Hematopoietic multipotent progenitor cell treated with erythropoietin and hydrocortisone succinate and interleukin-3 and kit ligand, for 6 days (in vitro differentiated cells): Measurements from ENCODE around the gene NR0B1.

ENCODE experiments used
- DNase-seq: peaks from one replicate; pipeline ENCODE4 v3.0.0-alpha.2; 2015

Gene NR0B1

GRCh38 chrX:30309139-30309571 lies at the start of gene NR0B1:
TSS of gene NR0B1 (minus strand) at chrX:30309390. CDS start at chrX:30309363, 27 bp downstream.
- no peak for DNase-seq

- no peak for DNase-seq
Observed at GRCh38 chrX:30349946-30350345, 40.8 kb upstream of the NR0B1 start.

GRCh38 chrX:30343206-30343605 lies 34.0 kb upstream of the NR0B1 start:
- DNase-seq: no peak

- no peak for DNase-seq
Observed at GRCh38 chrX:30340753-30341152, 31.6 kb upstream of the NR0B1 start.

DNA sequence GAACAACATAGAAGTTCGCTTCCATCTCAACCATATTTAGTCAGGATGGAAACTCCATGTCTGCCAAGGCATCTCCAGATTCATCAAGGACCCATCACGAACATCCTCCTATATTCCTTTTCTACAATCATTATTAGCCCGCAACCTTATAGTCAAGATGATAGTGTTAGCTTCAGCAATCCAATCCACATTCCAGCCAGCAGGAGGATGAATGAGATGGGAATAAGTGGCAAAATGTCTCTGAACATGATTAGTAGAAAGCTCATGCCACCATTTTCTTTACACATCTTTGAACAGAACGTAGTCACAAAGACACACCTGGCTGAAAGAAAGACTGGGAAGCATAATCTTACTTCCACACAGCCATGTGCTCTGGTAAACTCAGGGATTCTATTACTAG lies 18.6 kb upstream of the NR0B1 start:
- no peak for DNase-seq

DNA sequence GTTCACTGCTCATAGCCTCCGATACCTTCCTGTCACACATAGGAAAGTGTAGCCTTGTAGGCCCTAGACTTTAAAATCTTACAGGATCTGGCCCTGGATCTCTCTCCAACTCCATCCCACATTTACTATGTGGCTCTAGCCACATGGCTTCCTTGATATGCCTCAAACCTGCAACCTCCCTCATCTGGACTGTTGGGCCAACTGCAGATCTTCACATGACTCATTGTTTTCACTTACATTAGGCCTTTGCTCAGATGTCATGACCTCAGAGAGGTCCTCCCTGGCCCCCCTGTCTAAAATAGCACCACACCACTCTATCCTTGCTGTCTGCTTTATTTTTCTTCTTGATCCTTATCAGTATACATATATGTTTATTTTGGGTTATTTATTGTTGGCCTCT lies 8.1 kb upstream of the NR0B1 start:
- no peak for DNase-seq

GRCh38 chrX:30313322-30313721 lies 4.1 kb upstream of the NR0B1 start:
- no peak for DNase-seq

GRCh38 chrX:30312858-30313257 lies 3.7 kb upstream of the NR0B1 start:
- no peak for DNase-seq

DNA sequence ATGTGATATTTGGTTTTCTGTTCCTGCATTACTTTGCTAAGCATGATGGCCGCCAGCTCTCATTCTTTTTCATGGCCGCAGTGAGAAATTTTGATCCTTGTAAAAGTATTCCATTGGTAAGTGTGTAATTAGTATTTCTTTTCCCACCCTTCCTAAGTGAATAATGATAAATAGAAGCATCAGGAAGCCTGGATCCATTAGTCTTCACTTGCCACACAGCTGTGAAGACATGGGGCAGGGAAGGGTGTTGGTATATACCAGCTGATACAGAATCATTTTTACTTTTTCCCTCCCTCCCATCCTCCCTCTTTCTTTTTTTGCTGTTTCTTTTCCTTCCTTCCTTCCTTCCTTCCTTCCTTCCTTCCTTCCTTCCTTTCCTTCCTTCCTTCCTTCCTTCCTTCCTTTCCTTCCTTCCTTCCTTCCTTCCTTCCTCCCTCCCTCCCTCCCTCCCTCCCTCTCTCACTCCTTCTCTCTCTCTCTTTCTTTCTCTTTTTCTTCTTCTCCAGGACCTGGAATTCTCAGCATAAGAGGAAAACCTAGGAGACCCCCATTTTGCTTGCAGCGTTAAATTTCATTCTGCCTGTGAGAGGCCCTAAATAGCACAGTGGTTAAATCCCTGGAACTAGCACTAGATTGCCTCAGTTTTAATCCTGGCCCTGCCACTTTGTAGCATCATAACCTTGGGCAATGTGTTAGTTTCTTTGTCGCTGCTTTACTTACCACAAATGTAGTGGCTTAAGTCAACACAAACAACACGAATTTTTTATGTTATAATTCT lies 1.4 kb upstream of the NR0B1 start:
- DNase-seq: no peak

- peak; percentile 16 for DNase-seq
Observed at GRCh38 chrX:30308263-30309138, 689 bp downstream of the NR0B1 start.

DNA sequence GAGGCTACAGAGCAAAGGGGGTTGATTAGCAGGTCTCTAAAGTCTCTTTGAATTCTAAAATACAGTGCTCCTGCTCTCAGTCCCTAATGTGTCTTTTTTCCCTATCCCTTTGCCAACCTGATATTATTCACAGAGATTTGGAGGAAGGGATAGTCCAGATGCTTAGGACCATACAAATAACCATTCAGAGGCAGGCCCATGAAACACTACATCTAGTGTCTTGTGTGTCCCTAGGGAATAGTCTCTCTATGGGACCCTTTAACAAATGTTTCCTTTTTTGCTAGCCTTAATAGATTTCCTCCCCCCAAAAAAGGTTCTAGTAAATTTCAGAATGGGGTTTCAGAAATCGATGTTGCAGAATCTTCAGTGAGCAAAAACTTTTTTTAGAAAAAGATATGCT lies 1.7 kb downstream of the NR0B1 start:
- no peak for DNase-seq

GRCh38 chrX:30304866-30305265 lies 4.3 kb downstream of the NR0B1 start:
- no peak for DNase-seq

GRCh38 chrX:30302956-30303355 lies 6.2 kb downstream of the NR0B1 start:
- no peak for DNase-seq

- DNase-seq: no peak
Observed at GRCh38 chrX:30301963-30302362, 7.2 kb downstream of the NR0B1 start.

DNA sequence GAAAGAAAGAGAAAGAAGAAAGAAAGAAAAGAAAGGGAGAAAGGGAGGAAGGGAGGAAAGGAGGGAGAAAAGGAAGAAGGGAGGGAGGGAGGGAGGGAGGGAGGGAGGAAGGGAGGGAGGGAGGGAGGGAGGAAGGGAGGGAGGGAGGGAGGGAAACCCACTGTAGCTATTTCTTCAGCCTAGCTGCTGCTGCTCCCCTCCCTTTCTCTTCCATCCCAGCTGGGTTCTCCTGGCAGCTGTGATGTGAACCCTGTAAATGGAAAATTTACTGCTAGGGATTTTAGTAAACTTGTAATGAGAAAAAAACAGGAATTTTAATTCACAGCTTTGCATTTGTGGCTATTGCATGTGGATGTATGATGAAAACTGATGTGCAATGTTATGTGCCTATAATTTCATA lies 8.0 kb downstream of the NR0B1 start:
- DNase-seq: no peak

DNA sequence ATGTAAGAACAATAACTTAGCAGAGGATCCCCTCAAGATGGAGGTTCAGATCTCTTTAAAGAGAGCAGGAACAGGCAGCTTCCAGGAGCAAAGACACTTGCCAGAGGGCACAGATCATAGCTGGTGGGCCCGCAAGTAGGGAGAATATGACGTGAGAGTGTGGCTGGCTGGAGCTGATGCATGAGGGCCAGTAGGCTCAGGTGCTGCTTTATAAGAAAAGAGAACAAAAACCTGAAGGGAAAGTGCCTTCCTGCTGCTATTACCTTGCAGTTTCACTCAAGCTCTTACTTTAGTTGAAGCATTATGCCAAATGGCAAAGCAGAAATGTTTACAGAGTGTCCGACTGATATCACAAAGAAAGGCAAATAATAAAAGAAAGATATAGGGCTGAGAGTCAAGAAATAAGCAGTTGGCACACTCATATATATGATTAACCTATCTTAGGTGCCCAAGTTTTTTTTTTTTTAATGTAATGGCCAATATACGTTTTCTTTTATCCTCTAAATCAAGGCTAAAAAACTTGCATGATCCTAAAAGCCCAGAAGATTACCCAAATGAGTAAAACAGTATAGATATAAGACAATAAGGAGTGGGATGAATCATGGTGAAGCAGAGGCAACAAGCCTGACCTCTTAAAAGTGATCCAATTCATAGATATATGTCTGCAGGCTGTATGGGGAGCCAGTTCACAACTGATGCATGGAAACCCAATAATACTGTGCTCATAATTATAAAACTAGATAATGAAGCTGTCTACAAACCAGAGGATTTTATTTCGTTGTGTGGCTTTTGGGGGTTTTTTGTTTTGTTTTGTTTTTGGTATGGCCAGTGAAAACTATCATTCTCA lies 12.6 kb downstream of the NR0B1 start:
- DNase-seq: no peak

- peak; percentile 8 for DNase-seq
Observed at GRCh38 chrX:30283456-30284200, 25.6 kb downstream of the NR0B1 start.

GRCh38 chrX:30282527-30282926 lies 26.7 kb downstream of the NR0B1 start:
- DNase-seq: no peak

- DNase-seq: no peak
Observed at GRCh38 chrX:30280428-30280827, 28.8 kb downstream of the NR0B1 start.

DNA sequence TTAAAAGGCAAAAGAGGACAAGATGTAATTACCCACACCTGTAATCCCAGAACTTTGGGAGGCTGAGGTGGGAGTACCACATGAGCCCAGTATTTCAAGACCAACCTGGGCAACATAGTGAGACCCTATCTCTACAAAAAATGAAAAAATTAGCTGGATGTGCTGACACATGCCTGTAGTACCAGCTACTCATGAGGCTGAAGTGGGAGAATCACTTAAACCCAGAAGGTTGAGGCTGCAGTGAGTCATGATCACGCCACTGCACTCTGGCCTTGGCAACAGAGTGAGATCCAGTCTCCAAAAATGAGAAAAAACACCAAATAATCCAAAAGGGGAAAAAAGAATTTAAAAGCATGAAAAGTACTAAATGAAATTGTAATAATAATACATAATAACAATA lies 30.8 kb downstream of the NR0B1 start:
- DNase-seq: no peak

DNA sequence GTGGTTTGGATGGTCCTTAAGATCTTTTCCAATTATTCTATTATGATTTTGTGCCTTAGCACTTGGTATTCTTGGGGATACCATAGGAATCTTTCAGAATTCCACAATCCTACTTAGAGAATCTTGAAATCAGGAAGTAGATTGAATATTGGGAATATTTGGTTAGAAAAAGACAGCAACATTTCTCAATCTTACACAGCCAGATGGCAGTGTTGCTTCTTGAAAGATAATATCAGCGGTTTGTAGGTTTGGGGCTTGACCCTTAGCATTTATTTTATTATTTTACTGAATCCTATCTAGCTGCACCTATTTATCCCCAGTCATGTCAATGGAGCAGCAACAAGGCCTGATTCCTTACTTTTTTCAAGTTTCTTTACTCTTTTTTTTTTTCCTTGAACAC lies 33.7 kb downstream of the NR0B1 start:
- DNase-seq: peak; percentile 5

- no peak for DNase-seq
Observed at GRCh38 chrX:30270639-30271038, 38.6 kb downstream of the NR0B1 start.
